GM21825 (cell line): Measurements from ENCODE around the gene IER5.

ENCODE experiments used
- ATAC-seq: cut with Tn5 transposase; IDR thresholded peaks from one replicate; pipeline ENCODE4 v1.9.1; 2021; ENCODE audit warnings: mild to moderate bottlenecking, moderate library complexity; ENCODE audit not compliant: unreplicated experiment

Gene IER5

GRCh38 chr1:181076852-181077251, 11.6 kb upstream of the IER5 start:
- ATAC-seq: no peak

GRCh38 chr1:181077576-181078242, 10.8 kb upstream of the IER5 start:
- ATAC-seq: no peak

GRCh38 chr1:181079382-181079781, 9.1 kb upstream of the IER5 start:
- ATAC-seq: no peak

DNA sequence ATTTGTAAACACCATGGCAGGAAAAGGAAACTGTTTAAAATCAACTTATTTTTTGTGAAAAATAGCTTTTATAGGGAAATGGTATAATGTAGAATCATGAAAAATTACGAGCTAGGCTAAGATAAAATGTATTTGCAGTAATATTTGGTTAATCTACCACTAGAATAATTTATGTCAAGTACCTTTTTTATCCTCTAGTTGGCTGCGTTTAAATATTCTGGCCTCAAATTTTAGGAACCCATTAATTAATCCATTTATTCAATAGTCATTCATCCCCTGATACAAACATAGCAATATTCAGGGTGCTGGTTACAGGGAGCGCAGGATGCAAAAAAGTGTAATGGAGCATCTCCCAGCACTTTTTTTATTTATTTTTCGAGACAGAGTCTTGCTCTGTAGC, 8.6 kb upstream of the IER5 start:
- ATAC-seq: no peak

DNA sequence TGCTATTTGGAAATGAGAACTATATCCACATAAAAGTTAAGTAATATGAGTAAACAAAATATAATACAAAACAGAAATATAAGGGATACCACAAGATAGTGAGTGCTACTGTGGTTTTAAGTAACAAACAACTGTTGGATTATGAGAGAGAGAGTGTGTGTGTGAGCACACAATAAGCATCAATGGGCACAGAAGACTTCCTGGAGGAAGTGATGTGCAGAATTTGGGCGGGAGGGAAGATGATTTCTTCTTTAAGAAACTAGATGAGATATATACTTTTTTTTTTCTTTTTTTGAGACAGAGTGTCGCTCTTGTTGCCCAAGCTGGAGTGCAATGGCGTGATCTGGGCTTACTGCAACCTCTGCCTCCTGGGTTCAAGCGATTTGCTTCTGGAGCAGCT, 7.9 kb upstream of the IER5 start:
- no peak for ATAC-seq

GRCh38 chr1:181081395-181081794, 7.1 kb upstream of the IER5 start:
- no peak for ATAC-seq

- peak; percentile 30 for ATAC-seq
These were observed 4.5 kb upstream of the IER5 start for GRCh38 chr1:181083842-181084605.

GRCh38 chr1:181084606-181084969, 3.9 kb upstream of the IER5 start:
- ATAC-seq: no peak

GRCh38 chr1:181086091-181086490, 2.4 kb upstream of the IER5 start:
- ATAC-seq: no peak

GRCh38 chr1:181086926-181087325, 1.6 kb upstream of the IER5 start:
- no peak for ATAC-seq

DNA sequence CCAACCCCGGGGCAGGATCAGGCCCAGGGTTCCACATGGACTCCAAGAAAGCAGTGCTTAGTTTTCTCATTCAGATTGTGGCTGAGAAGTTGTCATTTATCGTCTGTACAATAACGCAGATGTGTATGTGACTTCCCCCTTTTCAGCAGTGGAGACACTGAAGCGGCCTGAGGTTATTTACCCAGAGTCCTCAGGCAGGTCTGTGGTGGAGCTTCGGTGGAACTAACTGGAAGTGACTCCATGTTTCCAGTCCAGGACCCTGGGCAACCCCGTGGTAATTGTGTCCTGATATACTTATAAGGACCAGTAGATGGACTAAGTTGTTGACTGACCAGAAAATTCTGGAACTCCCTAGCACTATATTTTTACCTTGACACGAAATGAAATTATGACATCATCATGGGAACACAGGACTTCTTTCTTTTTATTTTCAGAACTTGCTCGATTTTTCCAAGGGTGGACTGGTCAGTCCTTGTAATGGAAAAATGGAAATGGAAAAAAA, 1.0 kb upstream of the IER5 start:
- no peak for ATAC-seq

GRCh38 chr1:181089017-181089675, 646 bp downstream of the IER5 start:
- ATAC-seq: peak; percentile 12

- ATAC-seq: peak; percentile 30
These were observed 1.4 kb downstream of the IER5 start for GRCh38 chr1:181089676-181090544.

GRCh38 chr1:181090641-181091126, 2.2 kb downstream of the IER5 start:
- ATAC-seq: no peak

- no peak for ATAC-seq
These were observed 3.0 kb downstream of the IER5 start for GRCh38 chr1:181091309-181092040.

- no peak for ATAC-seq
These were observed 3.6 kb downstream of the IER5 start for GRCh38 chr1:181092056-181092455.

GRCh38 chr1:181092883-181093458, 4.5 kb downstream of the IER5 start:
- no peak for ATAC-seq

DNA sequence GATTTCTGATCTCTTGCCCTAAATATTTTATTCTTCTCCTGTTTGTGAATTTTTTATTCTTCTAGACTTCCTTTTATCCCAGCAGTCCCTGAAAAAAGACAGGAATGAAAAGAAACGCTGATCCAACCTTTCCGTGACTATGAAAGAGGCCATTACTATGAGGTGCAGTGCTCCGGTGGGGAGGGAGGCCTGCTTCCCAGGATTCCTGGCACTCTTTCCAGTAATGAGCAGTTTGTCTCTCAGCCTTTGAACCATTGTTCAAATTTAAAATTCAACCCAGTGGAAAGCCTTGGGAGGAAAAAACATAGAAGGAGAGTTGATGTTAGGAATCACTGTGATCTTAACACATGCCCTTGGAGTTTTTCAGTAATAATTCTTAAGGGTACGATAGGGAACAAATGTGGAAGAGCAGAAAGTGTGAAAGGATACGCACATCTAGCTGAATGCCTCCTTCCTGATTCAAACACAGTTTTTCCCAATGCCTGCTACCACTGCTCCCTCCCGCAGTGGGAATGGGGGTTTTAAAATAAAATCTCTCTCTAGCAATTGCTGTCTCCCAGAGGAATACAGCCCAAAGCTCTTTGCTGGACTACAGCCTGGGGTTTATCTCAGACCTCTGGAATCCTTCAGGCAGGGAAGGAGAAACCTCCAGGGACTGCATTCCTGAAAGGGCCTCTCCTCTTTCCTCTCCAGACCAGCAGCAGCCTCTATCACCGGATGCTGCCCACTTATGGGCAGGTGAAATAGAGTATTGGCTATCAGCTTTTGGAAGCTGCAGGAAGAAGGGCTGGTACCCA, 6.1 kb downstream of the IER5 start:
- no peak for ATAC-seq

DNA sequence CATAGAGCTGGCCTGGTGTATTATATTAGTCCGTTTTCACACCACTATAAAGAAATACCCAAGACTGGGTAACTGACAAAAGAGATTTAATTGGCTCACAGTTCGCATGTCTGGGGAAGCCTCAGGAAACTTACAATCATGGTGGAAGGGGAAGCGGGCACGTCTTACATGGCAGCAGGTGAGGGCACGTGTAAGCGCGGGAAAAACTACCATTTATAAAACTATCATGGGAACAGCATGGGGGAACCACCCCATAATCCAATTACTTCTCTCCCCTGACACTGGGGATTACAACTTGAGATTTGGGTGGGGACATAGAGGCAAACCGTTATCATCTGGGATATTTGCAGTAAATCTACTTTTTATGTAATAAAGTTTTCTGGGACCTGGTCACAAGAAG, 6.8 kb downstream of the IER5 start:
- ATAC-seq: no peak
